ENCODE results near the gene APLNR. TPM values are rescaled to one million over a fixed set of nuclear protein-coding genes. Genes with fewer than 3 reads are reported as not detected.

APLNR gene
- polyA plus RNA-seq, 1 of the 3 experiments (the other 2 are of a cell fraction), result 0.03 TPM

DNA sequence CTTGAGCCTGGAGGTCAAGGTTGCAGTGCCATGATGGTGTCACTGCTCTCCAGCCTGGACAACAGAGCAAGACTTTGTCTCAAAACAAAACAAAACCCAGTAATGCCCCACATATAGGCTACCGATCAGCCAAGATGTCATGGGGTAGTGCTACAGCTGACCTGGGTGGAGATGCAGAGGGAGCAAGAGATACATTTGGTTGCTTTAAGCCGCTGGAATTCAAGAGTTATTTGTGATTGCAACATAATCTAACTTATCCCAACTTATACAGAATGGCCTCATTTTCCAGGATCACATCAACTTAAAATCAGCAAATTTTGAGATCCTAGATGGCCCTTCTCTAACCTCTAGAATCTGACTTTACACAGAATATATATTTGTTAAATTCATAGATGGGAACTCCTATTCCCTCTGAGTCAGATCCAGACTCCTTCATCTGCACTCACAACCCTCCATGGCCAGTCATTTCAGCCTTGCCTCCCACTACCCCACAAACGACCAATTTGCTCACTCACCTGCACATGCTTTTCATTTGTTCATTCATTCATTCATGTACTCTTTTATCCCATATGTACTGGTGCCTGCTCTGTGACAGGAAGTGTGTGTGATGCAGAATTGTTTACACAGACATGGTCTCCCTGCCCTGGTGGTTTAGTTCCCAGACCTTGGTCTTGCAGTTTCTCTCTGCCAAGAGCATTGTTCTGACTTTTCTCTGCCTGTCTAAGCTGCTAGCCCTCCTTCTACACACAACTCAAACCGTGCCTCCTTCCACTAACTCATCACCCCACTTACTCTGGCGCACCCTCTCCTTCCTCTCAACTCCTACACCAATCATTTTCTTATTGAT, 24.1 kb upstream of the APLNR start:
- Histone ChIP-seq H4K20me1 (ENCODE audit: insufficient read depth) (no peaks in the 10 kb centered on the region), H3F3A (replicated peaks; ENCODE audit: insufficient read depth) (no peaks in the 10 kb centered on the region), H3K9me3 (no peaks in the 10 kb centered on the region), H2AFZ (ENCODE audit: low read depth) (no peak overlapping the region), H3K9me2 (no peaks in the 10 kb centered on the region), H3K79me2 (ENCODE audit: insufficient read depth) (no peaks in the 10 kb centered on the region), H3K27me3 (ENCODE audit: insufficient read depth) (no peaks in the 10 kb centered on the region), H3K4me1 (ENCODE audit: control insufficient read depth in 1 of 2, insufficient read depth in 2 of 2, low read depth in 1 of 2, low read length in 1 of 2) (no peaks in the 10 kb centered on the region), H3K36me3 (replicated peaks in 1 of 2; ENCODE audit: control insufficient read depth in 1 of 2, insufficient read depth in 2 of 2, low read length in 1 of 2) (no peaks in the 10 kb centered on the region), H3K27ac (ENCODE audit: low read depth in 2 of 2, low read length in 1 of 2) (no peak overlapping the region), H3K9ac (no peak overlapping the region), H3K4me3 (ENCODE audit: low read depth in 2 of 2, low read length in 1 of 2) (no peak overlapping the region), H3K4me2 (no peak overlapping the region)
- WGBS (ENCODE audit: low lambda C conversion rate), result 42% methylated on average over 5 of the region's 5 CpGs
- TF ChIP-seq TCF12 (IDR thresholded peaks at IDR 0.05), result no peak
- TF ChIP-seq ELF1 (IDR thresholded peaks at IDR 0.05), result no peak
- TF ChIP-seq, protein P1, sequence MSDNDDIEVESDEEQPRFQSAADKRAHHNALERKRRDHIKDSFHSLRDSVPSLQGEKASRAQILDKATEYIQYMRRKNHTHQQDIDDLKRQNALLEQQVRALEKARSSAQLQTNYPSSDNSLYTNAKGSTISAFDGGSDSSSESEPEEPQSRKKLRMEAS (IDR thresholded peaks at IDR 0.05; ENCODE audit: low read depth), result no peak
- TF ChIP-seq, protein P2, sequence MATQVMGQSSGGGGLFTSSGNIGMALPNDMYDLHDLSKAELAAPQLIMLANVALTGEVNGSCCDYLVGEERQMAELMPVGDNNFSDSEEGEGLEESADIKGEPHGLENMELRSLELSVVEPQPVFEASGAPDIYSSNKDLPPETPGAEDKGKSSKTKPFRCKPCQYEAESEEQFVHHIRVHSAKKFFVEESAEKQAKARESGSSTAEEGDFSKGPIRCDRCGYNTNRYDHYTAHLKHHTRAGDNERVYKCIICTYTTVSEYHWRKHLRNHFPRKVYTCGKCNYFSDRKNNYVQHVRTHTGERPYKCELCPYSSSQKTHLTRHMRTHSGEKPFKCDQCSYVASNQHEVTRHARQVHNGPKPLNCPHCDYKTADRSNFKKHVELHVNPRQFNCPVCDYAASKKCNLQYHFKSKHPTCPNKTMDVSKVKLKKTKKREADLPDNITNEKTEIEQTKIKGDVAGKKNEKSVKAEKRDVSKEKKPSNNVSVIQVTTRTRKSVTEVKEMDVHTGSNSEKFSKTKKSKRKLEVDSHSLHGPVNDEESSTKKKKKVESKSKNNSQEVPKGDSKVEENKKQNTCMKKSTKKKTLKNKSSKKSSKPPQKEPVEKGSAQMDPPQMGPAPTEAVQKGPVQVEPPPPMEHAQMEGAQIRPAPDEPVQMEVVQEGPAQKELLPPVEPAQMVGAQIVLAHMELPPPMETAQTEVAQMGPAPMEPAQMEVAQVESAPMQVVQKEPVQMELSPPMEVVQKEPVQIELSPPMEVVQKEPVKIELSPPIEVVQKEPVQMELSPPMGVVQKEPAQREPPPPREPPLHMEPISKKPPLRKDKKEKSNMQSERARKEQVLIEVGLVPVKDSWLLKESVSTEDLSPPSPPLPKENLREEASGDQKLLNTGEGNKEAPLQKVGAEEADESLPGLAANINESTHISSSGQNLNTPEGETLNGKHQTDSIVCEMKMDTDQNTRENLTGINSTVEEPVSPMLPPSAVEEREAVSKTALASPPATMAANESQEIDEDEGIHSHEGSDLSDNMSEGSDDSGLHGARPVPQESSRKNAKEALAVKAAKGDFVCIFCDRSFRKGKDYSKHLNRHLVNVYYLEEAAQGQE (IDR thresholded peaks at IDR 0.05; ENCODE audit: low read depth, low read length), result no peak
- no peak for TF ChIP-seq TEAD4 (IDR thresholded peaks at IDR 0.05; ENCODE audit: borderline replicate concordance, insufficient read depth)
- TF ChIP-seq SIN3A (IDR thresholded peaks at IDR 0.05; ENCODE audit: borderline replicate concordance, low read depth, low read length), result no peak
- TF ChIP-seq, protein P3, sequence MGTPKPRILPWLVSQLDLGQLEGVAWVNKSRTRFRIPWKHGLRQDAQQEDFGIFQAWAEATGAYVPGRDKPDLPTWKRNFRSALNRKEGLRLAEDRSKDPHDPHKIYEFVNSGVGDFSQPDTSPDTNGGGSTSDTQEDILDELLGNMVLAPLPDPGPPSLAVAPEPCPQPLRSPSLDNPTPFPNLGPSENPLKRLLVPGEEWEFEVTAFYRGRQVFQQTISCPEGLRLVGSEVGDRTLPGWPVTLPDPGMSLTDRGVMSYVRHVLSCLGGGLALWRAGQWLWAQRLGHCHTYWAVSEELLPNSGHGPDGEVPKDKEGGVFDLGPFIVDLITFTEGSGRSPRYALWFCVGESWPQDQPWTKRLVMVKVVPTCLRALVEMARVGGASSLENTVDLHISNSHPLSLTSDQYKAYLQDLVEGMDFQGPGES (IDR thresholded peaks at IDR 0.05; ENCODE audit: low read depth, low read length), result no peak
- no peak for TF ChIP-seq GABPA (IDR thresholded peaks at IDR 0.05; ENCODE audit: low read depth)
- no peak for DNase-seq
- ChIA-PET CTCF (interaction anchor here (0.6 to 4.6 kb wide), 5 partner anchors 11 to 739 kb away, joined by 3 to 28 read pairs (median 4); no protein-coding TSS in a partner anchor), POLR2A (no interaction called here)

DNA sequence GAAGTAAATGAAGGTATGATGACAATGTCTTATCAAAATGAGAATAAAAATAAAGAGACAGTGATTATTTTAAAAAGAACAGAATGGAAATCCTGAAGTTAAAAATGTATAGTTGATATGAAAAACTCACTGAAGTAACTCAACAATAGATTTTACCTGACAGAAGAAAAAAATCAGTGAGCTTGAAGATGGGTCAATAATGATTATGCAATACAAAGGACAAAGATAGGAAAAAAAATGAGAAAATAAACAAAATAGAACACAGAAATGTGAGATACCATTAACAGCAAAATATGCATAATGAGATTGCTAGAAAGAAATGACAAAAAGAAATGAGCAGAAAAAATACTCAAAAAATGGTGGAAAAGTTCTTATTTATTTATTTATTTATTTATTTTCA, 19.1 kb upstream of the APLNR start:
- no peaks in the 10 kb centered on the region for H3K4me1 ChIP-seq (ENCODE audit: control insufficient read depth in 1 of 2, insufficient read depth in 2 of 2, low read depth in 1 of 2, low read length in 1 of 2)
- DNase-seq, result no peak
- H3K4me2 ChIP-seq, result no peak overlapping the region
- POLR2A ChIA-PET, result no interaction called here
- no peaks in the 10 kb centered on the region for H3K79me2 ChIP-seq (ENCODE audit: insufficient read depth)
- H2AFZ ChIP-seq (ENCODE audit: low read depth), result no peak overlapping the region
- H3K27ac ChIP-seq (ENCODE audit: low read depth in 2 of 2, low read length in 1 of 2), result no peak overlapping the region
- H3K36me3 ChIP-seq (replicated peaks in 1 of 2; ENCODE audit: control insufficient read depth in 1 of 2, insufficient read depth in 2 of 2, low read length in 1 of 2), result peaks cover 0 to 4% of the 10 kb centered on the region in 2 experiments
- no peak for TF ChIP-seq EP300 (IDR thresholded peaks at IDR 0.05; ENCODE audit: borderline replicate concordance in 1 of 2, low read depth in 1 of 2, low read length in 1 of 2)
- no peak for TF ChIP-seq RXRA (IDR thresholded peaks at IDR 0.05; ENCODE audit: borderline replicate concordance, low read depth)
- no peak for TF ChIP-seq MEF2A (IDR thresholded peaks at IDR 0.05; ENCODE audit: borderline replicate concordance, low read depth)
- no peak for TF ChIP-seq FOXJ3 (CRISPR knock-in tag; IDR thresholded peaks at IDR 0.05)
- no peak for TF ChIP-seq NFIC (IDR thresholded peaks at IDR 0.05; ENCODE audit: borderline replicate concordance)
- no peak for TF ChIP-seq EZH2phosphoT487 (IDR thresholded peaks at IDR 0.05; ENCODE audit: borderline replicate concordance, low read depth)
- TF ChIP-seq, protein P3 (IDR thresholded peaks at IDR 0.05; ENCODE audit: low read depth, low read length), result no peak
- TF ChIP-seq SMC3 (IDR thresholded peaks at IDR 0.05; ENCODE audit: low read depth, low read length), result no peak
- CTCF ChIA-PET, result interaction anchor here (0.7 to 1.8 kb wide), 3 partner anchors 22 to 442 kb away, joined by 3 to 7 read pairs (median 3); no protein-coding TSS in a partner anchor
- H3K4me3 ChIP-seq (ENCODE audit: low read depth in 2 of 2, low read length in 1 of 2), result no peak overlapping the region
- H3K27me3 ChIP-seq (ENCODE audit: insufficient read depth), result no peaks in the 10 kb centered on the region; the same call in 1 of the 2 replicates
- H4K20me1 ChIP-seq (ENCODE audit: insufficient read depth), result no peaks in the 10 kb centered on the region
- H3F3A ChIP-seq (replicated peaks; ENCODE audit: insufficient read depth), result no peaks in the 10 kb centered on the region
- no peaks in the 10 kb centered on the region for H3K9me3 ChIP-seq
- H3K9me2 ChIP-seq, result no peaks in the 10 kb centered on the region
- no peak overlapping the region for H3K9ac ChIP-seq
